GM12892 (cell line): ENCODE data around the gene FCF1.

Experiments
- POLR2A ChIP-seq: IDR thresholded peaks from 2 replicates; pipeline ENCODE4 v1.6.1; 2011; ENCODE audit warnings: low read depth, low read length, control low read depth
- POLR2AphosphoS5 ChIP-seq: IDR thresholded peaks from 2 replicates; pipeline ENCODE4 v1.6.1; 2011; ENCODE audit warnings: low read depth, low read length, control low read depth

DNA sequence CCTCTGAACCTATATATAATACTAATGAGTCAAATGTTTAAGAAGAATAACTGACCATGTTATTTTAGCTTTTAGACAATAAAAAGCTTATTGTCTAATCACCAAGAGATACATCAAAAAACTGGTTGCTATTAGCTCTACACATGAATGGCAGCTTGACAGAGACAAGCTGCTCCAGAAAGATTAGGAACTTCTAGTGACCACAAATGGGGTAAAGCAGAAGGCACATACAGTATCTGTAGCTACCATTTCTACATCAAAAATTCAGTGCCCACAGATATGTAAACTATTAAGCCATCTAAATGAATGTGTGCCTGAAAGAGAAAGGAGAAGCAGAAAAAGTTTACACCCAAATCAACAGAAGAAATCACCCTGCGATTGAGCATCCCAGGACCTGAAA, 2.5 kb upstream of the FCF1 start:
- TF ChIP-seq POLR2A: no peak
- no peak for TF ChIP-seq POLR2AphosphoS5
